Measurements from ENCODE around the gene C6orf120.

The C6orf120 gene

DNA sequence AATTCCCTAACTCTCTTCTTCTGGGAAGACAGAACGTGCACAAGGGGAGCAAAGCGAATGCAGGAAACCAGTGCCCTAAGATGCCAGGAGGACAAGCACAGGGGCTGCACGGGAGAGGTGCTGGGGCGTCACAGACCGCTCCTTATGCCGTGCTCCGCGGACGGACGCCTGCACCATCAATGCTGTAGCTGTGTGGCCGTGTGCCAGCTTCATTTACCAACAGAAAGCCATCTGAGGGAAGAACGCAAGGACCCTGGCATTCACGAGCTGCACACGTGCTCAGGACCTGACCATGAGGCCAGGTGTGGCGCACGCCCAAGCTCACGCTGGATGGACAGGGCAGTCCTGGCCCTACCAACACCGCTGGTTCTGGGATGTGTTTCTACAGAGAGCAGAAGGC is 35.5 kb upstream of the C6orf120 start:
- H3K36me3 ChIP-seq (ENCODE audit: insufficient read depth, low read length), result peaks cover 50% of the 10 kb centered on the region
- no peaks in the 10 kb centered on the region for H3K27me3 ChIP-seq (ENCODE audit: insufficient read depth, low read length)
- no peak overlapping the region for H3K4me3 ChIP-seq (ENCODE audit: low read length)
- H3K4me1 ChIP-seq (ENCODE audit: insufficient read depth, low read length), result peaks cover 20% of the 10 kb centered on the region
- H3K9me3 ChIP-seq (ENCODE audit: low read length), result peaks cover 2% of the 10 kb centered on the region
- H2AFZ ChIP-seq (ENCODE audit: low read depth, low read length), result no peak overlapping the region

DNA sequence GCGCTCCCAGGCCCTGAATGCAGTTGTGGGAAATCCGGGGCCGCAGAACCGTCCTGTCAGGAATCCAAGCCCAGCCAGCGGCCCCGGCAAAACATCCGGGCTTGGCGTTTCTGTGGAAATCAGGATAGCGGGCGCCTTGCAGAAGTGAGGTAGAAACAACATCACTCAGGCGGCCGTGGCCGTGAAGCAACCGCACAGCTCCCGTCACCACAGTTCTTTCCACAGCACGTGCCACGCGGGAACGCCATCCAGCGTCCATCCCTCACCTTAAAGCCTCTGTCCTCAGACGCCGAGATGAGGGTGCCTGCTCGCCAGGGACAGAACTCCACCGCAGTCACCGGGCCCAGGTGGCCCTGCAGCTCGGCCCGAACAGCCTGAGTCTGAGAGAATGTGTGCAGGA is 34.2 kb upstream of the C6orf120 start:
- H3K4me3 ChIP-seq (ENCODE audit: low read length), result no peak overlapping the region
- H3K36me3 ChIP-seq (ENCODE audit: insufficient read depth, low read length), result peaks cover 56% of the 10 kb centered on the region
- H2AFZ ChIP-seq (ENCODE audit: low read depth, low read length), result no peak overlapping the region
- peaks cover 20% of the 10 kb centered on the region for H3K4me1 ChIP-seq (ENCODE audit: insufficient read depth, low read length)
- peaks cover 2% of the 10 kb centered on the region for H3K9me3 ChIP-seq (ENCODE audit: low read length)
- no peaks in the 10 kb centered on the region for H3K27me3 ChIP-seq (ENCODE audit: insufficient read depth, low read length)

DNA sequence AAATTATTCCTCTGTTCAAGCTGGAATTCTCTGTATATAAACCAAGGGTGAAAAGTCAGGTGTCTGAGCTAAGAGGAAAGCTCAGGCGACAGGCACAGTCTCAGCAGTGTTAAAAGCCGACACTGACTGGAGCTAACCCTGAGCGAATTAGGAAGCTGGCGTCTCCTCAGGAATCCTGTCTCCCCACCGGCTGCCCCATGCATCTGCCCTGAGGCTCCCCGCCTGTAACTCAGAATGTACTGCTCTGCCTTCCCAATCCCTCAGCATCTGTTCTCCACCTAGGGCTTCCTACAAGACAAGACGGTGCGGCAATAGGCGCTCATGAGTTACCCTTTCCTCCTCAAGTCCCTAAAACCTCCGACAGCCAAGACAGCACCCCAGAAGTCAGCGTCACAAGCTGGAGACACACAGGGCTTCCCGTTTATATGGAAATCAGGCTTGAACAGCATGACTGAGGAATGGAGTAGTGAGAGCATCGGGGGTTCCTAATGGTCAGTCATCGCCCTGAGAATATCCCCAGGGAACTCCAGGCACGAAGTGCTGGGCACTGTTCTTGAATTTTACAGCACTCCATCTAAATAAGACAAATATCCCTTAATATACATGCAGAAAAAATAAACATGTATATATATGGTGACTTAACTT is 33.6 kb upstream of the C6orf120 start:
- Histone ChIP-seq H3K4me3 (ENCODE audit: low read length) (no peak overlapping the region), H3K36me3 (ENCODE audit: insufficient read depth, low read length) (peaks cover 54% of the 10 kb centered on the region)

DNA sequence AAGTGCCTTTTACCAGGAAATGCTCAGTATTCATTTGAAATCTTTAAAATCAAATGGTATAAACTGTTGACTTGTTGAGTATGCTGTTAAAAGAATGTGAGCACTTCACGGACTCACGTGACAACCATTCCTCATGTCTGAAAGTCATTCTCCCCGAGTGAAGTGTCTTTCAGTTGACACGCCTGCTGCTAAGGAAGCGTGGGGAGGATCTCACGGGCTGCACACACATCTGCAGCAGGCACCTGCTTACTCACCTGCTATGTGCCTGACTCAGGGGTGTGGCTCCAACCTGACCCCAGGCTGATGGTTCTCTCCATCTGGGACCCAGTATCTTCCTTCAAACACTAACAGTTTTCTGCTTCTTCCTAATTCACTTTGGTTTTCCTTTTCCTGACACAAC is 32.8 kb upstream of the C6orf120 start:
- Histone ChIP-seq H3K4me1 (ENCODE audit: insufficient read depth, low read length) (peaks cover 20% of the 10 kb centered on the region), H3K36me3 (ENCODE audit: insufficient read depth, low read length) (peaks cover 46% of the 10 kb centered on the region), H3K27me3 (ENCODE audit: insufficient read depth, low read length) (no peaks in the 10 kb centered on the region), H2AFZ (ENCODE audit: low read depth, low read length) (no peak overlapping the region), H3K4me3 (ENCODE audit: low read length) (no peak overlapping the region), H3K9me3 (ENCODE audit: low read length) (peaks cover 2% of the 10 kb centered on the region)

More for the DNA sequence above, 33.6 kb upstream of the C6orf120 start:
- H3K27me3 ChIP-seq (ENCODE audit: insufficient read depth, low read length), result no peaks in the 10 kb centered on the region
- H3K9me3 ChIP-seq (ENCODE audit: low read length), result peaks cover 2% of the 10 kb centered on the region
- H2AFZ ChIP-seq (ENCODE audit: low read depth, low read length), result no peak overlapping the region
- peaks cover 20% of the 10 kb centered on the region for H3K4me1 ChIP-seq (ENCODE audit: insufficient read depth, low read length)

DNA sequence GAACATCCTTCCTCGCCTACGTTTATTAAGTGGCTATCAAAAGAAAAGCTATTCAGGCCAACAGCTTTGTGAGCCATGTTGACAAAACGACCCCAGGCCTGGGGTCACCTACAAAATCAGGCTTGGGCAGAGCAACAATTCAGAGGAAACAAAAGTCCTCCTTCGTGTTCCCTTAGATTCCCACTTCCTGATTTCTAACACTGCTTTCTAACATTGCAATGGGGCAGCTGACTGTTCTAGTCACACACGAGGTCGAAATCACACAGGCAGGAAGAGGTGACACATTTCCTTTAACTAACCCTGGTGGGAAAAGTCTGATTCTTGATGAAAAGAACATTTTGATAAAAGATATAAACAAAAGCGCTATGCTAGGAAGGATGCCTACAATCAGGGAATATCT is 32.0 kb upstream of the C6orf120 start:
- Histone ChIP-seq H3K36me3 (ENCODE audit: insufficient read depth, low read length) (peaks cover 42% of the 10 kb centered on the region), H3K4me1 (ENCODE audit: insufficient read depth, low read length) (peaks cover 20% of the 10 kb centered on the region), H3K27me3 (ENCODE audit: insufficient read depth, low read length) (no peaks in the 10 kb centered on the region)

DNA sequence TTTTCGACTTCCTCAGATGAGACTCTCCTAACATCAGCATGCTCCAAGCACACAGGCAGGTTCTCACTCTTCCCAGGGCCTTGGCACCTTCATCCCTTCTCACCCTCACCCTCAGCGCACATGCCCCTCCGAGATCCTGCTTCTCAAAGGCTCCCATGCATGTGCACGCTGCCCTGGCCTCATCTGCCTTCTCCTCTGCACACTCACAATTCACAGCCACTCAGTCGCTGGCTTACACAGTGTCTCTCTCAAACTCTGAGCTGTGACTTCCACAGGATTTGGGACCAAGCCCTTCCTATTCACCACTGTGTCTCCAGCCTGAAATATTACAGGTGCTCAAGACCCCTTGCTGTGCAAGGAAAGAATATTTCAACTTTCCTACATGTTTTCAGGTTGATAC is 30.4 kb upstream of the C6orf120 start:
- Histone ChIP-seq H3K36me3 (ENCODE audit: insufficient read depth, low read length) (peaks cover 37% of the 10 kb centered on the region), H3K9me3 (ENCODE audit: low read length) (peaks cover 5% of the 10 kb centered on the region), H3K4me1 (ENCODE audit: insufficient read depth, low read length) (peaks cover 20% of the 10 kb centered on the region), H2AFZ (ENCODE audit: low read depth, low read length) (no peak overlapping the region), H3K27me3 (ENCODE audit: insufficient read depth, low read length) (no peaks in the 10 kb centered on the region), H3K4me3 (ENCODE audit: low read length) (no peak overlapping the region)

More for the DNA sequence above, 32.0 kb upstream of the C6orf120 start:
- Histone ChIP-seq H3K9me3 (ENCODE audit: low read length) (peaks cover 2% of the 10 kb centered on the region), H3K4me3 (ENCODE audit: low read length) (no peak overlapping the region), H2AFZ (ENCODE audit: low read depth, low read length) (no peak overlapping the region)

DNA sequence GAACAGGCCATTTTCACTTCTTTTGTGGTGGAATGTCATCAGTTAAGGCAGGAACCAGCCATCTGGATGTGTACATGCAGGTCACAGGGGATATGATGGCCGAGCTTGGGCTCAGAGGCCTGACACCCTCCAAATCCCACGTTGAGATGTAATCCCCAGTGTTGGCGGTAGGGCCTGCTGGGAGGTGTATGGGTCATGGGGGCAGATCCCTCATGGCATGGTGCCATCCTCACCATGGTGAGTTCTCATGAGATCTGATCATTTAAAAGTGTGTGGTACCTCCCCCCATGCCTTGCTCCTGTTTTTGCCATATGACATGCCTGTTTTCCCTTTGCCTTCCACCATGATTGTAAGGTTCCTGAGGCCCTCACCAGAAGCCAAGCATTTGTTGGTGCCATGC is 26.9 kb upstream of the C6orf120 start:
- no peak overlapping the region for H3K4me3 ChIP-seq (ENCODE audit: low read length)
- no peak overlapping the region for H2AFZ ChIP-seq (ENCODE audit: low read depth, low read length)
- peaks cover 33% of the 10 kb centered on the region for H3K36me3 ChIP-seq (ENCODE audit: insufficient read depth, low read length)
- H3K9me3 ChIP-seq (ENCODE audit: low read length), result peaks cover 5% of the 10 kb centered on the region
- H3K4me1 ChIP-seq (ENCODE audit: insufficient read depth, low read length), result peaks cover 10% of the 10 kb centered on the region
- H3K27me3 ChIP-seq (ENCODE audit: insufficient read depth, low read length), result no peaks in the 10 kb centered on the region

DNA sequence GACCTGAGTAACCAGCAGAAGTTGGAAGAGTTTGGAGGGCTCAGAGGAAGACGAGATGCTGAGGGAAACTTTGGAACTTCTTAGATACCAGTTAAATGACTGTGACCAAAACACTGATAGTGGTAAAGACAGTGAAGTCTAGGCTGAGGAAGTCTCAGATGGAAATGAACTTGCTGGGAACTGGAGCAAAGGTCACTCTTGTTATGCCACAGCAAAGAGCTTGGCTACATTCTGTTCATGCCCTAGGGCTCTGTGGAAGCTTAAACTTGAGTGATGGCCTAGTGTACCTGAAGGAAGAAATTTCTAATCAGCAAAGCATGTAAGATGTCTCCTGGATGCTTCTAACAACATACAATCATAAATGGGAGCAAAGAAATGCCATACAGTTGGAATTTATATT is 24.8 kb upstream of the C6orf120 start:
- no peaks in the 10 kb centered on the region for H3K4me1 ChIP-seq (ENCODE audit: insufficient read depth, low read length)
- peaks cover 35% of the 10 kb centered on the region for H3K36me3 ChIP-seq (ENCODE audit: insufficient read depth, low read length)
- H2AFZ ChIP-seq (ENCODE audit: low read depth, low read length), result no peak overlapping the region
- H3K9me3 ChIP-seq (ENCODE audit: low read length), result peaks cover 15% of the 10 kb centered on the region
- H3K27me3 ChIP-seq (ENCODE audit: insufficient read depth, low read length), result no peaks in the 10 kb centered on the region
- no peak overlapping the region for H3K4me3 ChIP-seq (ENCODE audit: low read length)

DNA sequence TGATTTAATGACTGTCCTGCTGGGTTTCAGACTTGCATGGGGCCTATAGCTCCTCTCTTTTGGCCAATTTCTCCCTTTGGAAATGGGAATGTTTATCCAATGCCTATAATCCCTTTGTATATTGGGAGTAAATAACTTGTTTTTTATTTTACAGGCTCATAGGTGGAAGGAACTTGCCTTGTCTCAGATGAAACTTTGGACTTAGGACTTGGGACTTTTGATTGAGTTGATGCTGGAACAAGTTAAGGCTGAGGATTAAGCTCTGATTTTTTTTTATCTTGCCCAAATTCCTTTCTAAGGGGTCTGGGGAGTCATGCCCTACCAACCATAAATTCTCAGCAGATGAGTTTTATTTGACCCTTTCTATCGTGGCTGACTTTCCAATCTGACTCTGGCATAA is 23.6 kb upstream of the C6orf120 start:
- Histone ChIP-seq H3K36me3 (ENCODE audit: insufficient read depth, low read length) (peaks cover 37% of the 10 kb centered on the region), H3K27me3 (ENCODE audit: insufficient read depth, low read length) (no peaks in the 10 kb centered on the region), H3K4me1 (ENCODE audit: insufficient read depth, low read length) (no peaks in the 10 kb centered on the region), H2AFZ (ENCODE audit: low read depth, low read length) (no peak overlapping the region), H3K9me3 (ENCODE audit: low read length) (peaks cover 19% of the 10 kb centered on the region), H3K4me3 (ENCODE audit: low read length) (no peak overlapping the region)

DNA sequence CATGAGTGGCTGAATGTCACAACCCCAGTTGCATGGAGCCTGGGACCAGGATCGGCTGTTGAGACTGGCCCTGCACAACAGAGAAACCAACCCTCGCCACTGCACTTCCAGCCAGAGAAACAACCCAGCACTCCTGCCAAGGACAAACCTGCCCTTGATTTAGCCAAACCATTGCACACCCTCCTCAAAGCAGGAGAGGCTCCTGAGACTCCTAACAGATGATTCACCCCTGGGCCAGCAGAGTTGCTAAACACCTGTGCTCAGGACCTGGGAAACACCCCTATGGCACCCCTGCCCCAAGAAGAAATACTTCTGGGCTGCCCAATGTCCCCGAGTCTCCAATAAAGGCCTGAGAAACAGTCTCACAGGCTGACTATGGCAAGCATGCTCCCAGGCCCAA is 17.9 kb upstream of the C6orf120 start:
- H3K4me3 ChIP-seq (ENCODE audit: low read length), result no peak overlapping the region
- no peaks in the 10 kb centered on the region for H3K27me3 ChIP-seq (ENCODE audit: insufficient read depth, low read length)
- peaks cover 49% of the 10 kb centered on the region for H3K36me3 ChIP-seq (ENCODE audit: insufficient read depth, low read length)
- no peaks in the 10 kb centered on the region for H3K4me1 ChIP-seq (ENCODE audit: insufficient read depth, low read length)
- no peak overlapping the region for H2AFZ ChIP-seq (ENCODE audit: low read depth, low read length)
- peaks cover 37% of the 10 kb centered on the region for H3K9me3 ChIP-seq (ENCODE audit: low read length)

DNA sequence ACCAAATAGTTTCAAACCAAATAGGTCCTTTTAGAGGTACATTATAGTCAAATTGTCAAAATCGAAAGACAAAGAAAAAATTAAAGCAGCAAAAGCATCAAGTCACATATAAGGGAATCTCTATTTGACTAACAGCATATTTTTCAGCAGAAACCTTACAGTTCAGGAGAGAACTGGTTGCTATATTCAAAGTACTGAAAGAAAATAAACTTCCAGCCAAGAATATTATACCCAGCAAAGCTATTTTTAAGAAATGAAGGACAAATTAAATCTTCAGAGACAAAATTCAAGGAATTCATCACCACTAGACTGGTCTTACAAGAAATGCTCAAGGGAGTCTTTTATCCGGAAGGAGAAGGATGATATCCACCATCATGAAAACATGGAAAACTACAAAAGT is 16.1 kb upstream of the C6orf120 start:
- peaks cover 49% of the 10 kb centered on the region for H3K36me3 ChIP-seq (ENCODE audit: insufficient read depth, low read length)
- no peaks in the 10 kb centered on the region for H3K4me1 ChIP-seq (ENCODE audit: insufficient read depth, low read length)
- H3K9me3 ChIP-seq (ENCODE audit: low read length), result peaks cover 47% of the 10 kb centered on the region
- H2AFZ ChIP-seq (ENCODE audit: low read depth, low read length), result no peak overlapping the region
- no peak overlapping the region for H3K4me3 ChIP-seq (ENCODE audit: low read length)
- no peaks in the 10 kb centered on the region for H3K27me3 ChIP-seq (ENCODE audit: insufficient read depth, low read length)

DNA sequence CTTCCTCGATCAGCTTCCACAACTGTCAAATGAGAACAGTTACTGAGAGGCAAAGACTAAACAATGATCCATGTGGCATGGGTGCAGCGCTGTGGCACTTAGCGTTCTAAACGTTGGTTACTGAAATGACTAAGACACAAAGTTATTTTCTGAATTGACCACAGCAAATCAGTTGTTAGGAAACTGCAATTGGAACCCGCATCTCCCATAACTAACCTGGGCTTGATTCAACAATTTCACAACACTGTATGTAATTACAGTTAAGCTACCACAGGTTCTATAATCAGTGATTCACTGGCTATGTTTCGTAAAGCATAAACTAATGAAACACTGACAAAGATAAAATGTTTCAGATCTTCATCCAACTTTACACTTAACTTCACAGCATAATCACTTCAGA is 12.6 kb upstream of the C6orf120 start:
- peaks cover 37% of the 10 kb centered on the region for H3K9me3 ChIP-seq (ENCODE audit: low read length)
- H3K36me3 ChIP-seq (ENCODE audit: insufficient read depth, low read length), result peaks cover 33% of the 10 kb centered on the region

DNA sequence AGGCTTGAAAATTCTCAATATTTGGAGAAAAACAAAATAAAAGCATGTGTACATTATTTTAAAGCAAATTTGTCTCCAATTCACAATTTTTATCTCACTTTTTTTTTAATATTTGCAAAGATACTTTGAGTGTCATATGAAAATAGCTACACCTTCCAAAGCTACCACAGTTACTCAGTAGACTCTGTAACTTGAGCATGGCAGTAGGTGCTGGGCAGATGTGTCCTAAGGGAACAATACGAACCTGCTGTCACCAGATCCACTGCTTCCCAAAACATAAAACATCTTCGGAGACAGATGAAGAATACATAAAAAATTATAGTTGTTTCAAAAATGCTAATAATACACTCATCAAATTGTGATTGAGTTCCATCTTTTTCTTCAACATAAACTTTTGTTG is 10.7 kb upstream of the C6orf120 start:
- H3K9me3 ChIP-seq (ENCODE audit: low read length), result peaks cover 39% of the 10 kb centered on the region
- H3K4me1 ChIP-seq (ENCODE audit: insufficient read depth, low read length), result no peaks in the 10 kb centered on the region
- no peak overlapping the region for H2AFZ ChIP-seq (ENCODE audit: low read depth, low read length)
- peaks cover 28% of the 10 kb centered on the region for H3K36me3 ChIP-seq (ENCODE audit: insufficient read depth, low read length)
- no peaks in the 10 kb centered on the region for H3K27me3 ChIP-seq (ENCODE audit: insufficient read depth, low read length)
- no peak overlapping the region for H3K4me3 ChIP-seq (ENCODE audit: low read length)

More for the DNA sequence above, 12.6 kb upstream of the C6orf120 start:
- Histone ChIP-seq H2AFZ (ENCODE audit: low read depth, low read length) (no peak overlapping the region), H3K4me1 (ENCODE audit: insufficient read depth, low read length) (no peaks in the 10 kb centered on the region), H3K27me3 (ENCODE audit: insufficient read depth, low read length) (no peaks in the 10 kb centered on the region), H3K4me3 (ENCODE audit: low read length) (no peak overlapping the region)

DNA sequence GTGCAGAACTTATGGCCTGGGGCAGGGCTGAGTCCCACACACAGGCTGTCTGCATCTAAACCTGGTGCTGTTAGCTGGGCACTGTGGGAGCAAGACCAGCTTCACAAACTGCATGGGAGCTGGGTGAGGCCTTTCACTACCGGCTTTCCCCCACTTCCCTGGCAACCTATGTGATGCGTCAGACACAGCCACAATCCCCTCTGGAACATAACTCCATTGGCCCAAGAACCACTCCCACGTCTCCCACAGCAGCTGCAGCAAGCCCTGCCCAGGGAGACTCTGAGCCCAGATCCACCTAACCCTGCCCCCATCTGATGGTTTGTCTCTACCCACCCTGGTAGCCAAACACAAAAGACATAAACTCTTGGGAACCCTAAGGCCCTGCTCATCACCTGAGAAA is 9.4 kb upstream of the C6orf120 start:
- Histone ChIP-seq H3K4me1 (ENCODE audit: insufficient read depth, low read length) (no peaks in the 10 kb centered on the region), H3K9me3 (ENCODE audit: low read length) (peaks cover 38% of the 10 kb centered on the region), H3K4me3 (ENCODE audit: low read length) (no peak overlapping the region), H2AFZ (ENCODE audit: low read depth, low read length) (no peak overlapping the region), H3K27me3 (ENCODE audit: insufficient read depth, low read length) (no peaks in the 10 kb centered on the region), H3K36me3 (ENCODE audit: insufficient read depth, low read length) (peaks cover 19% of the 10 kb centered on the region)
